ENCODE measurements around the gene TSC2.
A peak's percentile ranks its signal among the peaks of the same experiment; 100 is the strongest.
"Not testable (repeated sequence)": the region's sequence is repeated elsewhere in the genome, so short reads cannot be mapped to it uniquely, and the experiment has no call there.

TSC2 gene

GRCh38 chr16:2122934-2123683 is 75.3 kb downstream of the TSC2 start:
- not testable (repeated sequence) for DNase-seq (ENCODE audit: low spot score)

GRCh38 chr16:2123706-2124376 is 76.1 kb downstream of the TSC2 start:
- not testable (repeated sequence) for DNase-seq (ENCODE audit: low spot score)

- not testable (repeated sequence) for DNase-seq (ENCODE audit: low spot score)
Measured at GRCh38 chr16:2124377-2124693, 76.5 kb downstream of the TSC2 start.

DNA sequence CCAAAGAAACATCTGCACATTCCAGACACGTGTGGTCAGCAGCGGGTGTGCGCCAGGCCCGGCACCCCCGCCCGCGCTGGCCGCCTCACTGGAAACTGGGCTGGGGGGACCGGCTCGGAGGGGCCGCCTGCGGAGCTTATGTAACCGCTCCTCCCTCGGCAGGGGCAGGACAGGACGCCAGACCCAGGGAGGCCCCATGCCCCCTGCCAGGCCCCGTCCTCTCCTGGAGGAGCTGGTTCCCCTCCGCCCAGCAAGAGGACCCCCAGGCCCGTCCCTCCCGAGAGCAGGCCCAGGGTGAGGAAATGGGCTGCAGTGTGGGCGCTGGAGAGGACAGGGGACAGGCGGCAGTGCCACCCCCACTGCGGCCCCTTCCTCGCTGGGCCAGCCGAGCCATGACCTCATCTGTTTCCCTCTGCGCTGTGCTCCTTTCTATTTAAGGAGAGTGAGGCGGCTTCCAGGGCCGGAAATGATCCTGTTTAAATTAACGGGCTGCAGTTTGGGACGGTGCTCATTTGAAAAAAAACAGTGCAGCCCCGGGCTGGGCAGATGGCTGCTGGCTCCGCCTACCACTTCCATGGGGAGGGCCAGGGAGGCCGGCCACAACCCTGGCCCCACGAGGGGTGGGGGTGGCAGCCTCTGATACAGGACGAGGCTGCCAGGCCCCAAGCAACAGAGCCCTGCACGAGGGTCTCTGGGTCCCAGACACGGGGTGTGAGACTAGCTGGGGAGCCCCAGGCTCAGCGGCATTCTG is 77.1 kb downstream of the TSC2 start:
- not testable (repeated sequence) for DNase-seq (ENCODE audit: low spot score)

GRCh38 chr16:2125609-2126008 is 77.8 kb downstream of the TSC2 start:
- not testable (repeated sequence) for DNase-seq (ENCODE audit: low spot score)

DNA sequence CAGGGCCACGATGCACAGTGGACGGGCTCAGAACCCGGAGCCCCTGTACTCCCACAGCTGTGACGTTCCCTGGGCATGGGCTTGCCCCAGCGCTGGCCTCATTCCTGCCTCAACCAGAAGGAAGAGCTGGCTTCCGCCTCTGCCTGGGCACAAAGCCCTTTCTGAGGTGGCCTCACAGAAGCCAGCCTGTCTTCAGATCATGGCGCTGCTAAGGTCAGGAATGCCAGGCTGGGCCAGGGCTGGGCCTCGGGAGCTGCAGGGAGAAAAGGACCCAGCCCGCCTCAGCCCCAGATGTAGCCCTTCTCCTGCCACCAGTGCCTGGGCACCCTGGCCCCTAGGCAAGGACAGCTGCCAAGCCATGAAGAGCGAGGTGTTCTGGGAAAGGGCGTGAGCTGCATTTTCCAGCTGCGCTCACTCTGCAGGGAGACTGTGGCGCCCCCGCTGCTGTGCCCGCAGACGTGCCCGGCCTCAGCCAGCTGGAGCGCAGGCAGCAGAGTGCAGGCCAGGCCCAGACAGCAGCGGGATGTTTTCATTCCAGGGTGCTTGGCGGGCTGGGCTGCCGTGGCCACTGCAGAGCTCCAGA is 78.5 kb downstream of the TSC2 start:
- not testable (repeated sequence) for DNase-seq (ENCODE audit: low spot score)

DNA sequence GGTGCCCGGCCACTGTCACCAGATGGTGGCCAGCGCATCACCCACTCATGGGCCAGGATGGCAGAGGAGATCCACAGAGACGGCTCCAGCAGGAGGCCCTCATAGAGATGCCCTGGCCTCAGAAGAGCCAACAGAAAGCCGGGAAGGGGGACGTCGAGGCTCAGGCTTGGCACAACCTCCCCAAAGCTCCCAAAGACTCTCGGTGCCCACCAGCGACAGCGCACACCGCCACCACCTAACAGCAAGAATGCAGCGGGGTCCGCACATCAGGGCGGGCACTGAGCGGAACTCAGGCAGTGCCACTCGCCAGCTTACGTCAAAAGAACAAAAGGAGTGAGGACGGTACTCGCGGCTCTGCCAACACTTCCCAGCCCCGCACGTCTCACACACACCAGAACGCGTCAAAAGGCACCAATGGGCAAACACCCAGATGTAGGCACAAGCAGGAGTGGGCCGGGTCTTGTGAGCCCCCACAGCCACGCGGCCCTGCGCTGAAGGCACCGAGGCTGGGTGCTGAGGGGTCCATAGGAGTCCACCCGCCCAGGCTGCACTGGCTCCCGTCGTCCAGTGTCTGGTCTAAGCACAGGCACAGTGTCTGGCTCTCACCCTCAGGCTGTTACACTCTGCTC is 79.3 kb downstream of the TSC2 start:
- DNase-seq (ENCODE audit: low spot score), result not testable (repeated sequence)

DNA sequence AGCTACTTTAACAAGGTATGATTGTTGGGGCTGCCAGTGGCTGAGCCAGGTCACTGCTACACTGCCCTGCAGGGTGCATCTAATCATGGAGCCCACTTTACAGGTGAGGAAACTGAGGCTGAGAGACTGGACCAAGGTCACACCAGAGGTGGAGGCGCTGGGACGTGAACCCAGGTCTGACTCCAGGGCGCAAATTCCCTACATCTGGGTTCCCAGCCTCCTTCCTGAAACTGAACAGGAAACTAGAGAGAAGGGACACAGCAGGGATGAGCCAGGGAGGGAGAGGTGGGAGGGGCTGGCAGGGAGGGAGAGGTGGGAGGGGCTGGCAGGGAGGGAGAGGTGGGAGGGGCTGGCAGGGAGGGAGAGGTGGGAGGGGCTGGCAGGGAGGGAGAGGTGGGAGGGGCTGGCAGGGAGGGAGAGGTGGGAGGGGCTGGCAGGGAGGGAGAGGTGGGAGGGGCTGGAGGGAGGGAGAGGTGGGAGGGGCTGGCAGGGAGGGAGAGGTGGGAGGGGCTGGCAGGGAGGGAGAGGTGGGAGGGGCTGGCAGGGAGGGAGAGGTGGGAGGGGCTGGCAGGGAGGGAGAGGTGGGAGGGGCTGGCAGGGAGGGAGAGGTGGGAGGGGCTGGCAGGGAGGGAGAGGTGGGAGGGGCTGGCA is 80.0 kb downstream of the TSC2 start:
- peak; percentile 30 for DNase-seq (ENCODE audit: low spot score)

- not testable (repeated sequence) for DNase-seq (ENCODE audit: low spot score)
Measured at GRCh38 chr16:2129251-2129650, 81.5 kb downstream of the TSC2 start.

- DNase-seq (ENCODE audit: low spot score), result not testable (repeated sequence)
Measured at GRCh38 chr16:2129890-2130447, 82.2 kb downstream of the TSC2 start.

- not testable (repeated sequence) for DNase-seq (ENCODE audit: low spot score)
Measured at GRCh38 chr16:2133797-2134196, 86.0 kb downstream of the TSC2 start.

DNA sequence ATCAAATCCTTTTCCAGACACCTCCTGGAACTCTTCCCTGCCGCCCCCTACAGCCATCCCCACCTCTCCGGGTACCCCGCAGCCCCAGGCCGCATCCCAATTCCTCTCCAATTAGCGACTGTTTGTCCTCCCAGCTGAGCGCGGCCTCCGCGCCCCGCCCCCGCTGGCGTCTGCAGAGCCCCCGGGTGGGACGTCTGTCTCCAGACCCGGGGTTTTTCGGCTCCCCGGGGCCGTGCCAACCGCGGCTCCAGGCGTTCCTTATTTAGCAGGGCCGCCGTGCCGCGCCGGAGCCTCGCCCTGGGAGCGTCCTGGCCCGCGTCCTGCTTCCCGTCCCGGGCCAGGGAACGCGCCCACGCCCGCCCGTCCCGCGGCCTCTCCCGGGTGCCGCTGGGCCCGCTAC is 87.3 kb downstream of the TSC2 start:
- not testable (repeated sequence) for DNase-seq (ENCODE audit: low spot score)

- peak; percentile 99 for DNase-seq (ENCODE audit: low spot score)
Measured at GRCh38 chr16:2135770-2136490, 88.1 kb downstream of the TSC2 start, which contains the start of gene PKD1. Gene PKD1 (minus strand): TSS chr16:2135898. CDS start chr16:2135689, 209 bp downstream.
